C4-2B (cell line): ENCODE results near the gene RNF224.

Source experiments
- H3K27ac ChIP-seq: fragments of 450-650 bp; 2 replicates; pipeline ENCODE4 v1.5.1; 2017
- CTCF ChIP-seq: fragments of 450-650 bp; conservative IDR thresholded peaks from 2 replicates; pipeline ENCODE4 v1.5.1; 2017; ENCODE audit warnings: mild to moderate bottlenecking
- ZFX ChIP-seq: fragments of 450-650 bp; IDR thresholded peaks from 2 replicates; pipeline ENCODE4 v1.6.1; 2017

The RNF224 gene

GRCh38 chr9:137221506-137222111 is 5.7 kb upstream of the RNF224 start:
- peak; percentile 33 for TF ChIP-seq ZFX
- no peak for TF ChIP-seq CTCF
- H3K27ac ChIP-seq = peak overlapping the region; percentile 88

GRCh38 chr9:137222190-137223077 is 4.9 kb upstream of the RNF224 start, which contains the start of gene RNF208:
TSS of gene RNF208 (minus strand) at chr9:137222240. CDS start at chr9:137221212, 1,028 bp downstream.
- TF ChIP-seq ZFX (peak; percentile 65), CTCF (no peak)
- peak within 1 kb of the TSS; percentile 88 for H3K27ac ChIP-seq

GRCh38 chr9:137223078-137223970 is 4.0 kb upstream of the RNF224 start:
- TF ChIP-seq CTCF = no peak
- TF ChIP-seq ZFX = peak; percentile 52; the same call in 1 of the 2 replicates
- peak overlapping the region; percentile 88 for H3K27ac ChIP-seq

- TF ChIP-seq ZFX (no peak), CTCF (no peak)
- H3K27ac ChIP-seq = peak within 1 kb of the TSS; percentile 90
These were observed 2.2 kb upstream of the RNF224 start, which contains the start of gene CYSRT1 for GRCh38 chr9:137224830-137225694. TSS of gene CYSRT1 (plus strand) at chr9:137225174. CDS start at chr9:137225622, 448 bp downstream.

GRCh38 chr9:137225699-137226331 is 1.5 kb upstream of the RNF224 start:
- peak overlapping the region; percentile 90 for H3K27ac ChIP-seq
- TF ChIP-seq ZFX (no peak), CTCF (no peak)

- peak overlapping the region; percentile 90 for H3K27ac ChIP-seq
- peak; percentile 19; the same call in 1 of the 2 replicates for TF ChIP-seq ZFX
- no peak for TF ChIP-seq CTCF
These were observed 806 bp upstream of the RNF224 start for GRCh38 chr9:137226338-137227053.
